GM12874 (cell line): Measurements from ENCODE around the gene SMG7.

Experiments used
- CTCF ChIP-seq: IDR thresholded peaks from 2 replicates; pipeline ENCODE4 v1.5.1; 2011; ENCODE audit warnings: low read depth, mild to moderate bottlenecking, control low read depth, low read length, moderate library complexity; ENCODE audit not compliant: insufficient read depth

The SMG7 gene

DNA sequence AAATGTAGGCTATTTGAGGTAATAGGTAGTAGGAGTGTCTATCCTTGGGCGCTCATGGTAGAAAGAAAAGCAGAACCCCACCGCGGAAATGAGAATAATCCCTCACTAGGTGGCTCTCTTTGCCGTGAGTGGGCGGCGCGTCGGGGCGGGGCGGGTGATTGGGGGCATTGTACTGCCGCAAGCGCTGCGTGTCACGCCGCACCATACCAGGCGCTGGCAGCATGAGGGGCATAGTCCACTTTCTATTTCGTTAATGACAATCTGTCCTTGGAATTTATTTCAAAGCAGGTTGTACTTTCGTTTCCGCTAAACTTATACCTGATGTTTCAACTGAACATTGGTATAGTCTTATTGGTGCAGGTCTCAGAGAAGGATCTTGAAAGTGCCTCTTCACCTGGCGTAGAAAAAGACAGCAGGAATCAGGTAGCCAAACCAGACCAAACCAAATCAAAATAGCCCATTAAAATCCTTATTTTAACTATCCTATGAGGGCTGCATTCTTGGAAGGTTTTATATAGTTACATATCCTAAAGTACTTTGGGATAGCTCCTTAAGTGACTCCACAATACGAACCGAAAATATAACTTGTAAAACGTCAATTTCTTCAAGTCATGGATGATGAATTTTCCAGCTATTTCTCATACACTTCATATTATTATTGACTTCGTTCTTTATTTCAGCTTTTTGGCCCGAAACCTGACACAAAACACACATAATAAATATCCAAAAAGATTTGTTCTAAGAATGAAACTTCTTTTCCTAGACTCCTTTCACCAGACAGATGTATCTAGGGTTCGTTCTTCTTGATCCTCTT lies 1.9 kb upstream of the SMG7 start:
- TF ChIP-seq CTCF = peak; percentile 40; the same call in 1 of the 2 replicates

GRCh38 chr1:183470961-183471742 lies 1.1 kb upstream of the SMG7 start:
- 0 out of 2 replicates have a peak, but pooled peaks have one; percentile 3 for TF ChIP-seq CTCF

- TF ChIP-seq CTCF = no peak
Measured at GRCh38 chr1:183471743-183472487, 384 bp upstream of the SMG7 start.

DNA sequence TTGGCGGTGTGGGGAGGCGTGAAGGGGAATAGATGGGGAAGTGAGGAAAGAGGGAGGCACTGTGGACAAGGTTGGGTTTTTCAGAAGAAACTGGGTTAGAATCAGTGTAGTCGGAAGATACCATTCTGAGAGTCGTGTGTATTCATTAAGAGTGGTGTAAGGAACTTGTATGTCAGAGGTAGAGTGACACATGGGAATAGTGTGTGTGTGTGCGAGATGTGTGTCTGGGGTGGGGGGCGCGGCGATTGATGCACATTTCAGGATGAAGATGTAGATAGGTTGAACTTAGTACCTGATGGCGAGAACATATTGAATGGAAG lies 878 bp downstream of the SMG7 start:
- TF ChIP-seq CTCF = no peak

GRCh38 chr1:183476081-183476480 lies 3.8 kb downstream of the SMG7 start:
- no peak for TF ChIP-seq CTCF

DNA sequence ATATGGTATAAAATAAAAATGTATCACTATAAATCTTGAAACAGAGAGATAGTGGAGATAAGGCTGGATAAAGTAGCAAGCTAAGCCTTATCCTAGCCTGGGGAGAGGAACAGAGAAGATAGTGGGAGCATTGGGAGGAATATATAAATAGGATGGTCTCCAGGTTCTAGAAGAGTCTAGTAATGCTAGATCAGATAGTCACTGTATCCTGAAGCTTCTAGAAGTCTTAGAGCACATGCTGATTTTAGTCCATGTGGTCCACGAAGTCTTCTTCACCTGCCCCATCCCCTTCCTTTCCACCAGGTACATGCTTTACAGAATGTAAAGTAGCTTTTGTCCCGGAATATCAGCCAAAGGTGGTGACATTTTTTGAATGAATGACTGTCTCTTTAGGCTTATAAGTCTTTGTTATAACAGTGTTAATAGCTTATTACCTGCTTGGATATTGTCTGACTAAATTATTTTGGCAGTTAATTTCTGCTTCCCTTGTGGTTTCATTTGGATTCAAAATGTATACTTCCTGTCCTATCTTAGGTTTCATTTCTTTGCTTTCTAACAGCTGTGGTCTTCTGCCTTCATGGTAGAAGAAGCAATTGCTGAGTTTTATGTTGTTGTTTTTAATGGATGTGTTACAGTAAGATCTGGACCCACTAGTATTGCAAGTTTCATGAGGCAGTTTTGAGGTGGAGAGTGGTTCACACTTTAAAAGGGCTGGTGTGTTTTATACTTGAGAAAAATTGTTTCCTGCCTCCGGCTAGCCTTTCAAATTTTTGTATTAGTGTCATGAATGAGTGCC lies 5.9 kb downstream of the SMG7 start:
- TF ChIP-seq CTCF = no peak
